K562 (cell line): ENCODE results near the gene UPF1.

Experiments
- ARHGAP35 ChIP-seq: fragments of 450-650 bp; IDR thresholded peaks from 2 replicates; pipeline ENCODE4 v1.6.1; 2018; ENCODE audit not compliant: partially characterized antibody
- HDAC2 ChIP-seq: fragments of 450-650 bp; IDR thresholded peaks from 2 replicates; pipeline ENCODE4 v1.6.1; 2016; ENCODE audit warnings: mild to moderate bottlenecking
- MYC ChIP-seq, 2 experiments: fragments of 250-450 bp in 1 of 2; sonication (Bioruptor Pico) in 1 of 2; IDR thresholded peaks; 2 replicates each; pipeline versions ENCODE4 v1.5.1 to v1.6.1; 2012 to 2021; ENCODE audit warnings: low read depth in 2 of 2, borderline replicate concordance in 1 of 2, improper control_type of control experiment in 1 of 2, low read length in 1 of 2, mild to moderate bottlenecking in 1 of 2, moderate library complexity in 1 of 2
- RBM15 ChIP-seq: fragments of 200-400 bp; formaldehyde crosslinking; IDR thresholded peaks from 2 replicates; pipeline ENCODE4 v1.6.1; 2018; ENCODE audit warnings: mild to moderate bottlenecking, low read length, moderate library complexity; ENCODE audit not compliant: insufficient read depth
- SIRT6 ChIP-seq: IDR thresholded peaks from one replicate; pipeline ENCODE4 v1.6.1; 2012; ENCODE audit warnings: low read depth, mild to moderate bottlenecking, control low read depth, inconsistent platforms, low read length, moderate library complexity
- ZNF274 ChIP-seq: IDR thresholded peaks from 2 replicates; pipeline ENCODE4 v1.6.1; 2011; ENCODE audit warnings: low read depth, mild to moderate bottlenecking, low read length, moderate library complexity, borderline replicate concordance
- TF ChIP-seq, protein P1 (sequence below), 3 experiments: IDR thresholded peaks in 2 of 3; conservative IDR thresholded peaks in 1 of 3; 2 replicates each; pipeline ENCODE4 v1.5.1; 2011 to 2012; ENCODE audit warnings: low read length in 3 of 3, mild to moderate bottlenecking in 3 of 3, control low read depth in 2 of 3, improper control_type of control experiment in 1 of 3, inconsistent platforms in 1 of 3, low read depth in 1 of 3, mixed read lengths in 1 of 3, moderate library complexity in 1 of 3; ENCODE audit not compliant: insufficient read depth in 2 of 3
- TF ChIP-seq, protein P2 (sequence below): sonication (generic); formaldehyde crosslinking; IDR thresholded peaks from 2 replicates; pipeline ENCODE4 v1.8.1; 2023; ENCODE audit warnings: mild to moderate bottlenecking, missing genetic modification reagents

- TF ChIP-seq RBM15 (no peak), SIRT6 (no peak), HDAC2 (no peak), ZNF274 (no peak), MYC (IDR thresholded peaks at IDR 0.05; ENCODE audit: low read depth, low read length) (no peak), MYC (CRISPR knock-in tag; IDR thresholded peaks at IDR 0.05; ENCODE audit: borderline replicate concordance, low read depth) (no peak), ARHGAP35 (no peak)
- TF ChIP-seq, protein P1, sequence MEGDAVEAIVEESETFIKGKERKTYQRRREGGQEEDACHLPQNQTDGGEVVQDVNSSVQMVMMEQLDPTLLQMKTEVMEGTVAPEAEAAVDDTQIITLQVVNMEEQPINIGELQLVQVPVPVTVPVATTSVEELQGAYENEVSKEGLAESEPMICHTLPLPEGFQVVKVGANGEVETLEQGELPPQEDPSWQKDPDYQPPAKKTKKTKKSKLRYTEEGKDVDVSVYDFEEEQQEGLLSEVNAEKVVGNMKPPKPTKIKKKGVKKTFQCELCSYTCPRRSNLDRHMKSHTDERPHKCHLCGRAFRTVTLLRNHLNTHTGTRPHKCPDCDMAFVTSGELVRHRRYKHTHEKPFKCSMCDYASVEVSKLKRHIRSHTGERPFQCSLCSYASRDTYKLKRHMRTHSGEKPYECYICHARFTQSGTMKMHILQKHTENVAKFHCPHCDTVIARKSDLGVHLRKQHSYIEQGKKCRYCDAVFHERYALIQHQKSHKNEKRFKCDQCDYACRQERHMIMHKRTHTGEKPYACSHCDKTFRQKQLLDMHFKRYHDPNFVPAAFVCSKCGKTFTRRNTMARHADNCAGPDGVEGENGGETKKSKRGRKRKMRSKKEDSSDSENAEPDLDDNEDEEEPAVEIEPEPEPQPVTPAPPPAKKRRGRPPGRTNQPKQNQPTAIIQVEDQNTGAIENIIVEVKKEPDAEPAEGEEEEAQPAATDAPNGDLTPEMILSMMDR (IDR thresholded peaks at IDR 0.05 in 2 of 3, conservative IDR thresholded peaks at IDR 0.05 in 1 of 3; ENCODE audit: insufficient read depth in 2 of 3, low read depth in 1 of 3, low read length in 3 of 3): no peak
- TF ChIP-seq, protein P2, sequence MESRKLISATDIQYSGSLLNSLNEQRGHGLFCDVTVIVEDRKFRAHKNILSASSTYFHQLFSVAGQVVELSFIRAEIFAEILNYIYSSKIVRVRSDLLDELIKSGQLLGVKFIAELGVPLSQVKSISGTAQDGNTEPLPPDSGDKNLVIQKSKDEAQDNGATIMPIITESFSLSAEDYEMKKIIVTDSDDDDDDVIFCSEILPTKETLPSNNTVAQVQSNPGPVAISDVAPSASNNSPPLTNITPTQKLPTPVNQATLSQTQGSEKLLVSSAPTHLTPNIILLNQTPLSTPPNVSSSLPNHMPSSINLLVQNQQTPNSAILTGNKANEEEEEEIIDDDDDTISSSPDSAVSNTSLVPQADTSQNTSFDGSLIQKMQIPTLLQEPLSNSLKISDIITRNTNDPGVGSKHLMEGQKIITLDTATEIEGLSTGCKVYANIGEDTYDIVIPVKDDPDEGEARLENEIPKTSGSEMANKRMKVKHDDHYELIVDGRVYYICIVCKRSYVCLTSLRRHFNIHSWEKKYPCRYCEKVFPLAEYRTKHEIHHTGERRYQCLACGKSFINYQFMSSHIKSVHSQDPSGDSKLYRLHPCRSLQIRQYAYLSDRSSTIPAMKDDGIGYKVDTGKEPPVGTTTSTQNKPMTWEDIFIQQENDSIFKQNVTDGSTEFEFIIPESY (CRISPR knock-in tag): no peak
Observed at GRCh38 chr19:18910010-18910409, 78.3 kb downstream of the UPF1 start.
